Caki2 (cell line): ENCODE measurements around the gene ING3. TPM values are rescaled to one million over a fixed set of nuclear protein-coding genes. Genes with fewer than 3 reads are reported as not detected.

Experiments
- DNase-seq: peaks from one replicate; pipeline ENCODE4 v3.0.0-alpha.2; 2015; ENCODE audit warnings: low read depth
- in situ Hi-C: cut with HindIII; loops from 2 replicates; pipeline ENCODE4 v1.10.0; 2016; ENCODE audit warnings: low sequenced_read_pairs, low pct_unique_long_range_greater_than_20kb, mixed read lengths
- total RNA-seq: library from RNA; depleted of rRNA; stranded (reverse); fragments of >200 nt; shearing (Covaris generic); gene quantifications from 2 replicates; pipeline ENCODE4 v1.2.3, GENCODE V29; 2014; ENCODE audit warnings: low replicate concordance; rRNA removed

ING3 gene
- total RNA-seq, 1 experiment from 2014 or later: 13.2 TPM

DNA sequence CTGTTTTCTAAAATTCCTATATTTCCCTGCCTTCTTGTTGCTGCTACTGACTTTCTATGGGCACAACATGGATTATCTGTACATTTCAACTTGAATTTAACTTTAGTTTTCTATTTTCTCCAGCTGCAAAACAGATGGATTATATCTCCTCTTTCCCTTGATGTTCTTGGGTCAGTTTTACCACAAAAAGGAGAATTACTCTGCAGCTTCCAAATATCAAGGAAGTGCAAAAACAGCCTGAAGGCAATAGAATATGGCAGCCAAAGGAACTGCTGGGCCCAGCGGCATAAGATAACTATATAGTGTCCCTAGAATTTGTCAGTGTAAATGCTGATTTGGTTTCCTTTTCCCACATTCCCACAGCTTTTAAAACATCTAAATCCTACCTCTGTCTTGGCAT, 67.0 kb downstream of the ING3 start:
- in situ Hi-C loops: no loop called here
- no peak for DNase-seq

DNA sequence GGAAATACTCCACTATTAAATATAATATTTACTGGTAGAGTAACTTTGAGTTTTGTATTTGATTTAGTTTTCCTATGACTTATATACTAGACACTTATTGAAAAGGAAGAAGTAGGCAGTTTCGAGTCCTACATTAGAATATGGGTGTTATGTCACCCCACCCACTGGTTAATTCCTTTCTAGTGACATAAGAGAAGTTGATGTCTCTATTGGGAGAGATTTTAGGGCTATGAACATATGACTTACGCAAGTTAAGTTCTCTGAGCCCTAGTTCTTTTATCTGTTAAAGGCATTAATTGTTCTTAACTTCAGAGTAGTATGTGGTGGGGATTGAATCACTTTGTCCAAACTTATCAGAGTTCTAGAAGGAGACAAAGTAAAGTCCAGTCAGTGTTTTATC, 68.4 kb downstream of the ING3 start:
- no peak for DNase-seq
- in situ Hi-C loops: no loop called here

DNA sequence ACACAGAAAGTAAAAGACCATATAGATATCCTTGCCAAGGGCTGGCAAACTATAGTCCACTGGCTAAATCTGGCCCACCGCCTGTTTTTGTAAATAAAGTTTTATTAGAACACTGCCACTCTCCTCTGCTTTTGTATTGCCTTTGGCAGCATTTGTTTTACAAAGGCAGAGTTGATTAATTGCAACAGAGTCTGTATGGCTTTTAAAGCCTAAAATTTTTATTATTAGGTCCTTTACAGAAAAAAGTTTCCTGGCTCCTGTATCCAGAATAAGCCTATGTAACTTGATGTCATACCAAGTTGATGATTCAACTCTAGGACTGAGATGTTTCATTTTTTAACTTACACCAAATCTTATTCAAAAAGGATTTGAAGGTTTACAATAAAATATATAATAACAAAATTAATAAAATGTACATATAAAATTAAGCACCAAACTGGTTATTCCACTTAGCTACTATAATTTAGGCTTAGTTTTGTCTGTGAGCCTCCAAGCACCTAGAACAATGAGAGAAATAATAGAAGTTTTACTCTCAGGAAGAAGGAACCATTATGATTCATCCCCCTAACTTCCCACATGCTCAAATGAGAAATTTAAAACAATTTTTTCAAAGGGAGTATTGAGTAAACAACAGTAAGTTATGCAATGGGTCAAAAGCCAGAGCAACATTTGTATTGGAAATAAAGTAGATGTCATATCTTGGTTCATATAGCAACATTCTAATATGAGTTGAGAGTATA, 69.8 kb downstream of the ING3 start:
- in situ Hi-C loops: no loop called here
- no peak for DNase-seq

DNA sequence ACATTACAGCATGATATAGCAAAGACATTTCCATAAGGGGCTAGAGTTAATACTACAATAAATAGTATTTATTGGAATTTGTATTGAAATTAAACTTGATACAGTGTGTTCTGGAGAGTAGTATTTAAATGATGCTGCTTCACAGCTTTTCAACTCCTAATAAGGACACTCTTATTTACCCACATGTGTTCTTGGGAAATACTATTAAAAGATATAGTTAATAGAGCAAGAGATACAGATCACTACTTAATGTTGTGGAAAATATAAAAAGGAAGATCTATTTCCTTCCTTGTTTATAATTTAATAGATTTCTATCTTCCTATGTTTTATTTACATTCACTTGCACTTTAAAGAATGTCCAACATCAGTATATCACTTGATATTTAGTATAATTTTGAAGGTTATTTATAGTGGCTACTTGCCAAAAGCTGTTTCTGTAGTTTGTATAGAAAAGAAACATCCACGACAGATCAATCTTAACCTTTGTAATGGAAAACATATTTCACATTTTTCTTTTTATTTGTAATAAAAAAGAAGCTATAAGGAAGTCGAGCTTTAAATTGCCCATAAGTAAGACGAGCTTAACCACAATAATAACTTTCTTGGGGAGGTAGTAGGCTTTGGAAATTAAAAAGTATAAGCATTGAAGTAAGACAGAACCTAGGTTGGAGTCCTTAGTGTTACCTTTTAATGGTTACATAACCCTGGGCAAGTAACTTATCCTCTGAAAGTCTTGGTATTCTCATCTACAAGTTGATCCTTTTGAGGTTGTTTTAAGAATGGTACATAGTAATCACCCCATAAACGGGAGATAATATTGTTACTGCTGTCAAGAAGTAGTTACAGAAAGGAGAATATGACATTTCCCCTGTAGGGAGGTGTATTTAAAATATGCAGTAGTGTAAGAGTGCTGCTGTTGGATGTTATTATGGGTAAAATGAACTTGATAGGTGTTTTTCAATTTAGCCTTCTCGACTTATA, 70.7 kb downstream of the ING3 start:
- DNase-seq: no peak
- in situ Hi-C loops: no loop called here

DNA sequence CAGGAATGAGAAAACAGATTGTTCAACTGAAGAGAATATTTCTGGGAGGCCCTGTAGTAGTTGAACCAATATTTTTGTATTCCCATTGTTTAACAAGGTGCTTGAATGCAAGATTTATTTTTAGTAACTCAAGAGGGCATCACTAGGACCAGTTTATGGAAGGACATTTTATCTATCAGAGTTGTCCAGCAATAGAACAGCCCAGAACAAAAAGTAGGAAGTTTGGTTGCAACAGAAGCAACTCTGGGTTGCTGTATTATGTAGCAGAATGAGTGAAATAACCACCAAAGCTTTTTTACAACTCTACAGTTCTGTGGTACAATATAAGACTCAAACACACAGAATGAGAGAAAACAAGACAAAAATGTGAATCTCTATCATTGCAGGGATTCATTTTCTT, 72.6 kb downstream of the ING3 start:
- no peak for DNase-seq
- in situ Hi-C loops: no loop called here

DNA sequence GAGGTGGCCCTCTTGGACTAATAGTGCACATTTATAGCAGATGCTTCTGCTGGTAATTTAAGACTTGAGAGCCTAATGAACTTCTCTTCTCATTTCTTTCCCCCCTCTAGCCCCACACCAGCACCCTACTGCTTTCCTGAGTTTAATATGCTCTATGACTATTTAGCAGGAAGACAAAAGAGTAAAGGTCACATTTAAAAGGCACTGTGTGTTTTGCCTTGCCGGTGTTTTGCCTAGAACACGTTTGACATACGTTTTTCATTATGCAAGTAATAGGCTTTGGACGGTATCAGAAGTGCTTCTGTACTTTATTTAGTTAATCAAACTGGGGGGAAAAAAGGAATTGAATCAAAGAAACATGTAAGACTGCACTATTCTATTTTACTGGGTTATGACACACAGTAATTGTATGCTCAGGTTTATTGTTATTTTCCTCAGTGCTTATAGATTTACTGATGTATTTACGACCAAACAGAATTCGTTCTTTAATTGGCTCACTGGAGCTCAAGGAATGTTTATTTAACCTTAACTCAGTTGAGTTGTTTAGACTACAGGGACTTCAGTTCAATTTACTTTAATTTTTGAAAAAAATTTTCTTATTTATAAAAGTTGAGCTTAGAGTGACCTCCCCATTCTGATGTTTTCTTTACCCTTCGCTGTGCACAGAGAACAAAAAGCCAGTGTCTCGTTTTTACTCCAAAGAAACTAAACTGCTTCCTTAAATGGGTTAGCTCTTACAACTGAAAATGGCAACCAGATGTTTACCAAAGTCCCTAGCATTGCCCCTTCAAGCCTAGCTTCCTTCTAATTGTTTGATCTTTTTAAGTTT, 73.3 kb downstream of the ING3 start:
- DNase-seq: no peak
- in situ Hi-C loops: no loop called here

DNA sequence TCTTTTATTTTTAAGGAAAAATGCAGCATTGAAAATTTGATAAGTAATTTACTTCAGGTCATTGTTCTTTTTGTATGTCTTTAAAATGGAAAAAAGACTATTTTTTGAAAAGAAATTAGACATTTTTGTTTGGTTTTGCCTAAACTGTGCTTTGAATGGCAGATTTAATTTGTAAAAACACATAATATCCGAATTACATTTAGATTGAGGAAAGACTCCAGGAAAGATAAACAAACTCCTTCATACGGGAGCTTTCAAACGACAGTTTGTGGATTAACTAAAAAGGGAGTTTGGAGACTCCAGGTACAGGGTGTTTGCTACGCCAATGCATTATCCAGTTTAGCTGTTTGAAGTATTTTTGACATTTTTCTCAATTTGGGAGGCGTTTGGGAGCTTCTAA, 74.0 kb downstream of the ING3 start:
- no peak for DNase-seq
- in situ Hi-C loops: no loop called here

DNA sequence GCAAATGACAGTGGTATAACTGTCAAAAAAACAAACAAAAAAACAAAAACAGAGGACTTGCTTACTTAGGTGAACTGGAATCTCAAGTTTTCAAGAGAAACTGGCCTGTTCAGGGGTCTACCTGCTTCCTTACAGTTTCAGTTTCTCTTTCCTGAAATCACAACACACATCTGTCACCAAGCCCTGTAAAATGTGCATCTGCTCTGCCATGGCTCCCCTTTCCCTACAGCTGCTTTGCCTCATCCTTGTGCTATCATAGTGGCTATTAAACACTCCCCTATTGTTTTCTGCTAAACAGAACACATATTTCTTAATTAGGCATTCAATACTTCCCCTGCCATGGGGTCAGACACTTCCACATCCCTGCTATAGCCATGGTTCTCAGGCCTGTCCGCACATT, 75.6 kb downstream of the ING3 start:
- no peak for DNase-seq
- in situ Hi-C loops: no loop called here

DNA sequence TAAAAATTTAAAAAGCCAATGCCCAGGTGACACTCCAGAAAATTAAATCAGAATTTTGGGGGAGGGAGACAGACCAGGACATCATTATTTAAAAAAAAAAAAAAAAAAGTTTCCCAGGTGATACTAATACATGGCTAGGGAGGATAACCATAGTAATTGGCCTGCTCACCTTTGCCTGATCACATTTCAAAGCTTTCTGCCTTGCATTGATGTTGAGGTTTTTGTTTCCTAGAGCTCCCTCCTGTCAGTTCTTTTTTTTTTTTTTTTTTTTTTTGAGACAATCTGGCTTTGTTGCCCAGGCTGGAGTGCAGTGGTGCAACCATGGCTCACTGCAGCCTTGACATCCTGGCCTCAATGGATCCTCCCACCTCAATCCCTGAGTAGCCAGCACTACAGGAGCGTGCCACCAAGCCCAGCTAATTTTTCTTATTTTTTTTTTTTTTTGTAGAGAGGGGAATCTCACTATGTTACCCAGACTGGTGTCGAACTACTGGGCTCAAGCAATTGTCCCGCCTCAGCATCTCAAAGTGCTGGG, 76.1 kb downstream of the ING3 start:
- no peak for DNase-seq
- in situ Hi-C loops: no loop called here

Other genes with a start within 250 kb of the ING3 start
- 45.3 and 46.5 TPM in 2 replicates for gene TSPAN12, start 92.6 kb upstream of the ING3 start, total RNA-seq
- gene CPED1, start 37.9 kb downstream of the ING3 start, total RNA-seq: not detected in 2 replicates